ENCODE measurements around the gene ACP4. TPM values are rescaled to one million over a fixed set of nuclear protein-coding genes. Genes with fewer than 3 reads are reported as not detected.
"Not testable (repeated sequence)": the region's sequence is repeated elsewhere in the genome, so short reads cannot be mapped to it uniquely, and the experiment has no call there.

ACP4 gene
- polyA plus RNA-seq, 1 donor: 0.09 TPM

DNA sequence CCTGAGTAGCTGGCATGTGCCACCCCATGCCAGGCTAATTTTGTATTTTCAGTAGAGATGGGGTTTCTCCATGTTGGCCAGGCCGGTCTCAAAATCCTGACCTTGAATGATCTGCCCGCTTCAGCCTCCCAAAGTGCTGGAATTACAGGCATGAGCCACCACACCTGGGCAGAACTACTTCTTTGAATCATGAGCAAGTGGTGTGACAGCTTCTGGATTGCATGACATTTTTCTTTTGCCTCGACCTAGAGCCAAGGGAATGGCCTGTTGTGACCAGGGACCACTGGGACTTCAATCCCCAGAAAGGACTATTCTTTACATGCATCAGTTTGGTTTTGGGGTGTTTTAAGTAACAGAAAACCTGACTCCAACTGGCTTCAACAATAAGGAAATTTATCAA is 17.3 kb upstream of the ACP4 start:
- H3K9me3 ChIP-seq (ENCODE audit: control insufficient read depth, low read depth, low read length); H3K4me3 ChIP-seq (ENCODE audit: low read length); H3K4me1 ChIP-seq (ENCODE audit: control insufficient read depth, insufficient read depth, low read length); H3K36me3 ChIP-seq (ENCODE audit: control insufficient read depth, insufficient read depth, low read length); DNase-seq; H3K27ac ChIP-seq (ENCODE audit: low read length): not testable (repeated sequence)
- H3K27me3 ChIP-seq (ENCODE audit: control insufficient read depth, insufficient read depth, low read length): peaks cover 13% of the 10 kb centered on the region
- WGBS (ENCODE audit: insufficient coverage, low lambda C conversion rate): no CpG with 5 or more reads among the region's 3 CpGs

DNA sequence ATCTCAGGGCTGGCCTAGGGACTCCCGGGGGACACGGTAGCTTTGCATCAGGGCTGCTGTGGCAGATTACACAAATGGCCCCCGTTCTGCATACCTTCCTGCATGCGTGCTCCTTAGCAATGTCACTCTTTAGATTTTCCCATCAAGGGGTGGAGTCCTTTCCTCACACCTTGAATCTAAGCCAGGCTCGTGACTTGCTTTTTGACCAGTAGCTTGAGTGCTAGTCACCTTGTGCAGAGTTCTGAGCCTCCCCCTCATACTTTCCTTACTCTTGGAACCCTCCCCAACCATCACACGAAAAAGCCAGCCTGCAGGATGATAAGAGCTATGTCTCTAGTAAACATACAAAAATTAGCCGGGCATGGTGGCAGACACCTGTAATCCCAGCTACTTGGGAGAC is 16.8 kb upstream of the ACP4 start:
- not testable (repeated sequence) for DNase-seq; H3K9me3 ChIP-seq (ENCODE audit: control insufficient read depth, low read depth, low read length); H3K27ac ChIP-seq (ENCODE audit: low read length); H3K36me3 ChIP-seq (ENCODE audit: control insufficient read depth, insufficient read depth, low read length); H3K4me3 ChIP-seq (ENCODE audit: low read length); H3K4me1 ChIP-seq (ENCODE audit: control insufficient read depth, insufficient read depth, low read length)
- WGBS (ENCODE audit: insufficient coverage, low lambda C conversion rate): no CpG with 5 or more reads among the region's 7 CpGs
- H3K27me3 ChIP-seq (ENCODE audit: control insufficient read depth, insufficient read depth, low read length): peaks cover 19% of the 10 kb centered on the region

DNA sequence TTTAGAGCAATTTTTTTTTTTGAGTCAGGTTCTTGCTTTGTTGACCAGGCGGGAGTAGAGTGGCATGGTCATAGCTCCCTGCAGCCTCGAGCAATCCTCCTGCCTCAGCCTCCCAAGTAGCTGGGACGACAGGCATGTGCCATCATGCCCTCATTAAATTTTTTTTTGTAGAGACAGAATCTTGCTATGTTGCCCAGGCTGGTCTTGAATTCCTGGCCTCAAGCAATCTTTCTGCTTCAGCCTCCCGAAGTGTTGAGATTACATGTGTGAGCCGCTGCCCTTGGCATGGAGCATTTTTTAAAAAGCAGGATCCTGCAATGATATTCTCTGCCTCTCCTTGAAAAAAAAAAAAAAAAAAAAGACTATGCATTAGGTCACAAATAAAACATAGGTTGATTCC is 14.1 kb upstream of the ACP4 start:
- Histone ChIP-seq H3K4me1 (ENCODE audit: control insufficient read depth, insufficient read depth, low read length) (no peaks in the 10 kb centered on the region), H3K9me3 (ENCODE audit: control insufficient read depth, low read depth, low read length) (no peaks in the 10 kb centered on the region), H3K36me3 (ENCODE audit: control insufficient read depth, insufficient read depth, low read length) (no peaks in the 10 kb centered on the region), H3K4me3 (ENCODE audit: low read length) (no peak overlapping the region), H3K27ac (ENCODE audit: low read length) (no peak overlapping the region), H3K27me3 (ENCODE audit: control insufficient read depth, insufficient read depth, low read length) (peaks cover 45% of the 10 kb centered on the region)
- no peak for DNase-seq
- WGBS (ENCODE audit: insufficient coverage, low lambda C conversion rate): 100% methylated on average over 1 of the region's 5 CpGs

DNA sequence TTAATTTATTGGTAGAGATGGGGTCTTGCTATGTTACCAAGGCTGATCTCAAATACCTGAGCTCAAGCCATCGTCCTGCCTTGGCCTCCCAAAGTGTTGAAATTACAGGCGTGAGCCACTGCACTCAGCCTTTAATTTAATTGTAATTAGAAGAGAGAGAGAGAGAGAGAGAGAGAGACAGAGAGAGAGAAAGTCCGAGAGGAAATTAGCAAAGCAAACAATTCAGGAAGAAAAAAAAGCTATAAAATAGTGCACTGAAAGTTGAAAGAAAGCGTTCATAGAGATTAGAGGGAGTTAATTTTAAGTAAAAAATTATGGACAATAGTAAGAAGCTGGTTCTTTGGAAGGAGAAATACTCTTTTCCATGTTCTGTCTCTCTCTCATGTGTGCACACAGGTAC is 13.0 kb upstream of the ACP4 start:
- Histone ChIP-seq H3K27ac (ENCODE audit: low read length) (no peak overlapping the region), H3K27me3 (ENCODE audit: control insufficient read depth, insufficient read depth, low read length) (peaks cover 50% of the 10 kb centered on the region), H3K9me3 (ENCODE audit: control insufficient read depth, low read depth, low read length) (no peaks in the 10 kb centered on the region), H3K4me3 (ENCODE audit: low read length) (no peak overlapping the region), H3K36me3 (ENCODE audit: control insufficient read depth, insufficient read depth, low read length) (no peaks in the 10 kb centered on the region), H3K4me1 (ENCODE audit: control insufficient read depth, insufficient read depth, low read length) (no peaks in the 10 kb centered on the region)
- 39% methylated on average over 3 of the region's 4 CpGs for WGBS (ENCODE audit: insufficient coverage, low lambda C conversion rate)
- DNase-seq: no peak

DNA sequence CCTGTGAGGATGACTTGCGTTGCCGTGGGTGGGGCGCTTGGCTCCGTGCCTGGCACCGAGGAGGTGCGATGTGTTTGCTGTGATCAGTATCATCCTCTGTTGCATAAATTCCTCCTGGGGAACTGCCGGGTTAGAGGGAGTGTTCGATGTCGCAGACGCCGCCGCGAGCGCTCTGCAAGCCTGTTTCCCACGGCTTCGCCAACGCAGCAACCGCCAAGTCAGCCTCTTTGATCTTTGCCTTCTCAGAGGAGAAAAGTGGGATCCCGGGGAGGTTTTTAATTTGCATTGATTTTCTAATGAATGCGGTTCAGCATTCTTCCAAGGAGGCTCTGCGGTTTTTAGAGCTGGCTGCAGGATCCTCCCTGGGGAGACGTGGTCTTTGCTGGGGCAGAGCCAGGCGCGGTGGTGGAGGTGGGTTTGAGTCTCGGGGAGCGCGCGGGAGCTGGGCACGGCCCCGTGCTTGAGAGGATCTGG is 12.3 kb upstream of the ACP4 start:
- Histone ChIP-seq H3K36me3 (ENCODE audit: control insufficient read depth, insufficient read depth, low read length) (no peaks in the 10 kb centered on the region), H3K9me3 (ENCODE audit: control insufficient read depth, low read depth, low read length) (no peaks in the 10 kb centered on the region), H3K4me1 (ENCODE audit: control insufficient read depth, insufficient read depth, low read length) (no peaks in the 10 kb centered on the region), H3K27me3 (ENCODE audit: control insufficient read depth, insufficient read depth, low read length) (peaks cover 54% of the 10 kb centered on the region), H3K4me3 (ENCODE audit: low read length) (no peak overlapping the region), H3K27ac (ENCODE audit: low read length) (no peak overlapping the region)
- DNase-seq: no peak
- WGBS (ENCODE audit: insufficient coverage, low lambda C conversion rate): no CpG with 5 or more reads among the region's 30 CpGs

DNA sequence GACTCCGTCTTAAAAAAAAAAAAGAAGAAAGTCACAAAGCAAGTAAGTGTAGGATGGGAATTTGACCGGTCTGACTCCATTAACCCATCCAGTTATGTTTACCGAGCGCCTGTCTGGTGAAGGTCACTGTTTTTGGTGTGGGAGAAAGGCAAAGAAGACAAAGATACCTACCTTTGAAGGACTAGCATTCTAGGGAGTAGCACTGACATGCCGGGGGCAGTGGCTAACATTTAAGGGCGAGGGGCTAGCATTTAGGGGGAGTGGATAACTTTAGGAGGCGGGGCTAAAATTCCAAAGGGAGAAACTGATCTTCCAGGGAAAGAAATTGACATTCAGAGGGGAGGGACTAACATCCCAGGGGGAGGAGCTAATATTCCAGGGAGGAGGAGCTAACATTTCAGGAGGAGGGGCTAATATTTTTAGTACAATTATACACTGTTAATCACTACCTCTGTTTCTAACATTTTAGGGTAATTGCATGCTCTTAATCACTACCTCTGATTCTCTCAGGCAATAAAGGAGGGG is 11.2 kb upstream of the ACP4 start:
- DNase-seq: no peak
- Histone ChIP-seq H3K36me3 (ENCODE audit: control insufficient read depth, insufficient read depth, low read length) (no peaks in the 10 kb centered on the region), H3K9me3 (ENCODE audit: control insufficient read depth, low read depth, low read length) (no peaks in the 10 kb centered on the region), H3K27me3 (ENCODE audit: control insufficient read depth, insufficient read depth, low read length) (peaks cover 59% of the 10 kb centered on the region), H3K27ac (ENCODE audit: low read length) (no peak overlapping the region), H3K4me3 (ENCODE audit: low read length) (no peak overlapping the region), H3K4me1 (ENCODE audit: control insufficient read depth, insufficient read depth, low read length) (no peaks in the 10 kb centered on the region)
- no CpG with 5 or more reads among the region's 7 CpGs for WGBS (ENCODE audit: insufficient coverage, low lambda C conversion rate)

DNA sequence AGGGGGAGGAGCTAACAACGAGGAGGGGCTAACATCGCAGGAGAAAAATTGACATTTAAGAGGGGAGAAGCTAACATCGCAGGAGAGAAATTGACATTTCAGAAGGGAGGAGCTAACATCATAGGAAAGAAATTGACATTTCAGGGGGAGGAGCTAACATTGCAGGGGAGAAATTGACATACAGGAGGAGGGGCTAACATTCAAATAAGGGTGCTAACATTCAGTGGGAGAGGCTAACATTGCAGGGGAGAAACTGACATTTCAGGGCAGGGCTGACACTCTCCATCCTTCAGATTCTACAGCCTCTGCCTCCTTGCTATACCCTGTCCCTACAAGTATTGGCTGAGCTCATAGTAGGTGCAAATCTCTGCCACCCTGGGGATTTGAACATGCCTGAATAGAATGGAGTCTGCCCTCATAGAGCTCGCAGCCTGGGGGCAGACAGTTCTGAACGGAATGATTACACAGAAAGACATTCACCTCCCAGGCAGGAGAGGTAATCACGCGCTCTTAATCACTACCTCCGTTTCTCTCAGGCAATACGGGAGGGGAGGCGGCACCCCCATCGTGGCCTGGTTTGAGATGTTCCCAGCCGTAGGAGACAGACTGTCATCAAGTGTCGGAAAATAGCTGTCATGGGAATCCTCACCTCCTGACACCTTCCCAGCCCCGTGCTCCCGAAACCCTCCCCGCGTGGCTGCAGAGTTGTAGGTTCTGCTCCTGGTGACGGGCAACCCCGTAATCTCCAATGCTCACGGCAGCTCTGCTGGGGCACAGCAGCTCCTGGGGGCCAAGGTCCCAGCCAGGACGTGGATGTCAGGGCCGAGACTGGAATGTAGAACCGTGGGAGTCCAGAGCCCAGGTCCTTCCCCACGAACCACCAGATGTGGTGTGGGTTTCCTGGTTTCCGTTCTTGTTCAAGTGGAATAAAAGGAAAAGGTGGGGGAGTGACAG is 10.4 kb upstream of the ACP4 start:
- Histone ChIP-seq H3K27me3 (ENCODE audit: control insufficient read depth, insufficient read depth, low read length) (peaks cover 59% of the 10 kb centered on the region), H3K9me3 (ENCODE audit: control insufficient read depth, low read depth, low read length) (no peaks in the 10 kb centered on the region), H3K4me3 (ENCODE audit: low read length) (no peak overlapping the region), H3K4me1 (ENCODE audit: control insufficient read depth, insufficient read depth, low read length) (no peaks in the 10 kb centered on the region), H3K36me3 (ENCODE audit: control insufficient read depth, insufficient read depth, low read length) (no peaks in the 10 kb centered on the region), H3K27ac (ENCODE audit: low read length) (no peak overlapping the region)
- WGBS (ENCODE audit: insufficient coverage, low lambda C conversion rate): 80% methylated on average over 2 of the region's 25 CpGs
- DNase-seq: no peak

DNA sequence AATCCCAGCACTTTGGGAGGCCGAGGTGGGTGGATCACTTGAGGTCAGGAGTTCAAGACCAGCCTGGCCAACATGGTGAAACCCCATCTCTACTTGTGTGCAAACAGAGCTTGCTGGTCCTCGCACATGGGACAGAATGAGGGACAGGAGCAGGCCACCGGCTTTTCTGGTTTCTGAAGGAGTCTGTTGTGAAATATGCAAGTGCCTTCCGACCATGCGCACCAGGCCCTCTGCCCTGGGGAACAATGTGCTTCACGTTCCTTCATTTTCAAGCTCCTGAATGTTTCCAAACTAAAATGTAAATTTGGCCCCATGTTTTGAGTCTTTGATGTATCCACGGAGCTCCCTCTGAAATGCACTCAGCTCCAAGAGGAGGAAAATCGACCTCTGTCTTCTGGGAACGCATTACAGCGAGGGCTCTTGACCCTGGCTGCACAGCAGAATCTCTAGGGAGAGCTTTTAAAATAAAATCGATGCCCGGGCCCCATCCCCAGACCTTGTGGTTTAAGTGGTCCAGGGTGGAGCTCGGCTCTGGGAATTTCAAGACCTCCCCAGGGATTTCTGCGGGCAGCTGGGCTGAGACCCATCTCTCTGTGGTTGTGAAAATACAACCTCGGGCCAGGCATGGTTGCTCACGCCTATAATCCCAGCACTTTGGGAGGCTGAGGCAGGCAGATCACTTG is 9.3 kb upstream of the ACP4 start:
- Histone ChIP-seq H3K9me3 (ENCODE audit: control insufficient read depth, low read depth, low read length) (no peaks in the 10 kb centered on the region), H3K4me3 (ENCODE audit: low read length) (no peak overlapping the region), H3K36me3 (ENCODE audit: control insufficient read depth, insufficient read depth, low read length) (no peaks in the 10 kb centered on the region), H3K4me1 (ENCODE audit: control insufficient read depth, insufficient read depth, low read length) (no peaks in the 10 kb centered on the region), H3K27me3 (ENCODE audit: control insufficient read depth, insufficient read depth, low read length) (peaks cover 61% of the 10 kb centered on the region), H3K27ac (ENCODE audit: low read length) (no peak overlapping the region)
- 90% methylated on average over 2 of the region's 16 CpGs for WGBS (ENCODE audit: insufficient coverage, low lambda C conversion rate)
- DNase-seq: no peak

DNA sequence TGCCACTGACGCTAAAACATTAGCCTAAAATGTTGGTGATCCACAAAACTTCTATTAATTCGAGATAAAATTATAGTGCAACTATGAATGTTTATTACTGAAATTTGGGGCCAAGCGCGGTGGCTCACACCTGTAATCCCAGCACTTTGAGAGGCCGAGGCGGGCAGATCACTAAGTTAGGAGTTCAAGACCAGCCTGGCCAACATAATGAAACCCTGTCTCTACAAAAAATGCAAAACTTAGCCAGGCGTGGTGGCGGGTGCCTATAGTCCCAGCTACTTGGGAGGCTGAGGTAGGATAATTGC is 6.4 kb upstream of the ACP4 start:
- H3K9me3 ChIP-seq (ENCODE audit: control insufficient read depth, low read depth, low read length); H3K27ac ChIP-seq (ENCODE audit: low read length); DNase-seq; H3K4me3 ChIP-seq (ENCODE audit: low read length); H3K4me1 ChIP-seq (ENCODE audit: control insufficient read depth, insufficient read depth, low read length); H3K36me3 ChIP-seq (ENCODE audit: control insufficient read depth, insufficient read depth, low read length): not testable (repeated sequence)
- H3K27me3 ChIP-seq (ENCODE audit: control insufficient read depth, insufficient read depth, low read length): peaks cover 40% of the 10 kb centered on the region
- WGBS (ENCODE audit: insufficient coverage, low lambda C conversion rate): no CpG with 5 or more reads among the region's 8 CpGs

DNA sequence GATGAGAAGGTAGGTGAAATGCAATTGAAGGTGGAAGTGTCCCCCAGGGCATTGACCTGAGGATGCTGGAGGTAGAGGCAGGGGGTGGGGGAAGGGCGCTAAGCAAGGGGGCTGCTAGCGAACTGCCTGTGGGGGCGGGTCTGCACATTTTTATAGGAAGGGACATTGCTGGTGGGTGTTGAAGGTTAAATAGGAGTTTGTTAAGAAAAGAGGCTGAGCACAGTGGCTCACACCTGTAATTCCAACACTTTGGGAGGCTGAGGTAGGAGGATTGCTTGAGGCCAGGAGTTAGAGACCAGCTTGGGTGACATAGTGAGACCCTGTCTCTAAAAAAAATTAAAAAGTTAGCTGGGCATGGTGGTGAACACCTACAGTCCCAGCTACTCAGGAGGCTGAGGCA is 5.5 kb upstream of the ACP4 start:
- Histone ChIP-seq H3K27ac (ENCODE audit: low read length) (no peak overlapping the region), H3K36me3 (ENCODE audit: control insufficient read depth, insufficient read depth, low read length) (no peaks in the 10 kb centered on the region), H3K4me1 (ENCODE audit: control insufficient read depth, insufficient read depth, low read length) (no peaks in the 10 kb centered on the region), H3K27me3 (ENCODE audit: control insufficient read depth, insufficient read depth, low read length) (peaks cover 31% of the 10 kb centered on the region), H3K9me3 (ENCODE audit: control insufficient read depth, low read depth, low read length) (no peaks in the 10 kb centered on the region), H3K4me3 (ENCODE audit: low read length) (no peak overlapping the region)
- no CpG with 5 or more reads among the region's 3 CpGs for WGBS (ENCODE audit: insufficient coverage, low lambda C conversion rate)
- no peak for DNase-seq

Measured in large intestine (tissue), 3 donors.